ENCODE measurements around the gene LRRC49.

GRCh38 chr15:70906842-70907241 lies 14.2 kb downstream of the LRRC49 start:
- no peak for TF ChIP-seq EZH2phosphoT487 (IDR thresholded peaks at IDR 0.05; ENCODE audit: low read depth)
- TF ChIP-seq CTCF (IDR thresholded peaks at IDR 0.05; ENCODE audit: low read depth, low read length), result no peak
